GM21367 (cell line): Measurements from ENCODE around the gene NOP10.
A peak's percentile ranks its signal among the peaks of the same experiment; 100 is the strongest.
"Not testable (repeated sequence)": the region's sequence is repeated elsewhere in the genome, so short reads cannot be mapped to it uniquely, and the experiment has no call there.

Source experiments
- ATAC-seq: cut with Tn5 transposase; IDR thresholded peaks from one replicate; pipeline ENCODE4 v1.9.1; 2021; ENCODE audit not compliant: unreplicated experiment

The NOP10 gene

DNA sequence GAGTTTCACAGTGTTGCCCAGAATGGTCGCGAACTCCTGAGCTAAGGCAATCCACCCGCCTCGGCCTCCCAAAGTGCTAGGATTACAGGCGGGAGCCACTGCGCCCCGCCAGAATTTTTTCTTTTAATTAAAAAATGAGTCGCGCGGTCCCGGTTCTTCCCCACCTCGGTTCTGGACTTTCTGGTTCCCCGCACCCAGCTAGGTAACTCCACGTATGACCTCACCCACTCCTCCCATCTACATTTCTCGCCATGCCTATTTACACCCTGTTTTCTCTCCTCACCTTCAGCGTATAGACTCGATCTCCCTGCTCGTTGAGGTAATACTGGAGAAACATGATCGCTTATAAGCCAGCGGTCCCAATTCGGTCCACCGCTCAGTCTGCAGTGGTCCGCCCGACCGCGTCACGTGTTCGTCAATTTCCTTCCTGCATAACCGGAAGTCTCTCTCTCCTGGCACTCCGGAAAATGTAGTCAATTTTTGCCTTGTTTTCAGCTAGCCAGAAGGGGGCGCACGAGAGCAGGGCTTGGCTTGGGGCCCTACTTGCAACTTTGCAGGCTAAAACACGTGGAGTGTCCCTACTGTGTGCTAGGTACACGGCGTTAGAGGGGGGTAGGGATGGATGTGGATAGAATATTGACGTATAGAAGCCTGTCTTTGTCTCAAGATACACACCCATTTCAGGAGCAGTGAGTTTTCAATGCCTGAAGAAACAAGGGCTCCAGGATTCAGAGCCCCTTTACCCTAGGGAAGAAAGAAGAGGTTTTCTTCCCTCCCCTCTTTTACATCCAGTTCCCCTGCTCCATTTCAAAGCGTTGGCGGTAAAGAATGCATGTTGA is at the start of gene NOP10, which contains the start of gene NUTM1:
TSS of gene NOP10 (minus strand) at position 400 of the 839 bp plus-strand sequence. CDS start at position 337, 63 bp downstream.
TSS of gene NUTM1 (plus strand) at position 579 of the 839 bp plus-strand sequence. CDS start 382 bp downstream, outside the sequence.
- peak; percentile 83 for ATAC-seq

DNA sequence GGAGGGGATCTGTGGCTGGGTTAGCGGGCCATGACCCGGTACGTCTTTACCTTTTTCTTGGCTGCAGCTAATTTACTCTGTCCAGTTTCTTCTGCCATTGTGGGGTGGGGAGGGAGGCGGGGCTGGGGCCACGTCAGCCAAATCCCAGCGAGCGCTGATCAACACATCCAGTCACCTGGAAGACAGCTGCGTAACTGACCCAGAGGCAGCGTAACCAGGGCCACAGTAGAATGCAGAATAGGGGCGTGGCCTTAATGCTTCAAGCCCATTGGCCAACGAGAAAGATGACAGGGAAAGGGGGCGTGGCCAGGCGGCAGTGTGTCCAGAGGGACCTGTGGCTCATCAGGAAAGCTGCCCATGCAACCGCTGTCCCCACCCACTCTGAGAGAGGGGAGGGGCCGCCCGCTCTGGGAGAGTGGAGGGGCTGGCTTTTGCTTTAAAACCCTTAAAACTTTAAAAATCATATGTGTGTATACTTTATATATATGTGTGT is 46.7 kb upstream of the NOP10 start:
- not testable (repeated sequence) for ATAC-seq

DNA sequence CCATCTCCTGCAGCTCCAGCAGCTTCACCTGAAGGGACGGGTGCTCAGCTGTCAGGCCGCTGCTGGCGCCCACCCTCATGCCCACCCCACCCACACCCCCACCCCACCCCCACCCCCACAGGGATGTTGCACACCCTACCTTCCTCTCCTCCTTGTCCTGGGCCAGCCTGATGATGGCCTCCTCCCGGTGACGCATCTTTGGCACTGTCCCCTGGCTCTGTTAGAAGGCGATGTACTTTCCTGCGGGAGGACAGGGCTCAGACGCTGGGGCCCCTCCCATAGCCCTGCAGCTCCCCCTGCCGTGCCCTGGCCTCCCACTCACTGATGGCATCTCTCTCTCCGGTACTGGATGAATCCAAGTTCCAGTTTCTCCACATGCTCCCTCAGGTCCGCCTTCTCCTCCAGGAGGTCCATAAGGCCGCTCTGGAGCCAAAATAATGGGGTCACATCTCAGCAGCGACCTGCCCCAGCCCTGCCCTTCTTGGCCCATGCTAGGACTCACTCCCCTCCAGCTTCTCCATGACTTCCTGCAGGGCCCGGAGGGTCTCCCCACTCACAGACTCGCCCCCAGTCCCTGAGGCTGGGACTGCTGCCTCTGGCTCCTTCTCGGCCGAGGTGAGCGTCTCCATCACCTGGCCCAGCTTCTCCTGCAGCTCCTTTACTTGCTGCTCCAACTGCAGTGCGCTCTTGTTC is 39.0 kb upstream of the NOP10 start:
- ATAC-seq: not testable (repeated sequence)

DNA sequence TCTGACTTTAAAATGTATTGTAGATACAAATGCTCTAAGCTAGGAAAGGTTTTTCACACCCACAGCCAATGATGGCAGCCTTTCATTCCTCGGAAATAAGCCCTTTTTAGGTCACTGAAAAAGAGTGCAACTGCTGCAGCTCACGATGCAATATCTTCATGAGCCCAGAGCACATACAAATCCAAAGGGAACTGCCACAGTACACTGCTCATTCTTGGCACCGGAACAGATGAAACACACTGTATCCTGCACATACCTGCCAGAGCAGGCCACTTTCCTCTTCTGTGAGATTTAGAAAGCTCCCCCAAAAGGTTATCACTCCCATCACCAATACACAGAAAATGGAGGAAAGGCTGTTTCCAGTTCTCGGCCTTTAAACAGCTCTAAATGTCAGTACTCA is 37.6 kb upstream of the NOP10 start:
- not testable (repeated sequence) for ATAC-seq

DNA sequence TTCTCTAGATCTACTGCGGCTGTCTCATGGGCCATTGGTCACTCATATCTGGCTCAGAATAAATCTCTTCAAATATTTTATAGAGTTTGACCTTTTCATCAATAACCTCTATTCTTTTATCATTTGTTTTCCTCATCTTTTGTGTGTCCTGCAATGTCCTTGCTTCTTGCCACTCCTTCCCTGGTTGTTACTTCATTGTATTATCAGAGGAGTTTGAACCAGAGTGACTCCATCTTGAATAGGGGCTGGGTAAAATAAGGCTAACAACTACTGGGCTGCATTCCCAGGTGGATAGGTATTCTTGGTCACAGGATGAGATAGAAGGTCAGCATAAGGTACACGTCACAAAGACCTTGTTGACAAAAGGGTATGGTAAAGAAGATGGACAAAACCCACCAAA is 33.9 kb upstream of the NOP10 start:
- ATAC-seq: no peak

DNA sequence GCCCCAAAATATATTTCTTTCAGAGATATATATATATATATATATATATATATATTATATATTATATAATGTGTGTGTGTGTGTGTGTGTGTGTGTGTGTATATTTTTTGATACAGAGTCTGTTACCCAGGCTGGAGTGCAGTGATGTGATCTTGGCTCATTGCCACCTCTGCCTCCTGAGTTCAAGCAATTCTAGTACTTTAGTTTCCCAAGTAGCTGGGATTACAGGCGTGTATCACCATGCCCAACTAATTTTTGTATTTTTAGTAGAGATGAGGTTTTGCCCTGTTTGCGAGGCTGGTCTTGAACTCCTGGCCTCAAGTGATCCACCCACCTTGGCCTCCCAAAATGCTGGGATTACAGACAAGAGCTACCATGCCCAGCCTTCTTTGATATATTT is 32.6 kb upstream of the NOP10 start:
- ATAC-seq: not testable (repeated sequence)

DNA sequence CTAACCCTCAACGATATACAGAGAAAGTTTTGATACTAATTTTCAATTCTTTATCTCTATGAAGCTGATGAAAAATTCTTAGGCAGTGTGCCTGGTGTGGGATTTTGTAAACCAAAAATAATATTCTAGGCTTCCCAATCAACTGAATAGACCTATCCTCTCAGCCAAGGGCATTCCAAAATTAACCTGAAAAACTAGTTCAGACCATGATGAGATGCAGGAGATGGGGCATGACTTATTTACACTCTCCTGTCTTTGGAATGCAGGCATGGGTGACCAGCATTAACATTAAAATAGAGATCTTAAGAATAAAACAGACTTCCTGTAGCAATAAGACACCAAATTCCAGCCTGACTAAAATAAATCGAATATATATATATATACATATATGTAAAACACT is 31.9 kb upstream of the NOP10 start:
- ATAC-seq: no peak

DNA sequence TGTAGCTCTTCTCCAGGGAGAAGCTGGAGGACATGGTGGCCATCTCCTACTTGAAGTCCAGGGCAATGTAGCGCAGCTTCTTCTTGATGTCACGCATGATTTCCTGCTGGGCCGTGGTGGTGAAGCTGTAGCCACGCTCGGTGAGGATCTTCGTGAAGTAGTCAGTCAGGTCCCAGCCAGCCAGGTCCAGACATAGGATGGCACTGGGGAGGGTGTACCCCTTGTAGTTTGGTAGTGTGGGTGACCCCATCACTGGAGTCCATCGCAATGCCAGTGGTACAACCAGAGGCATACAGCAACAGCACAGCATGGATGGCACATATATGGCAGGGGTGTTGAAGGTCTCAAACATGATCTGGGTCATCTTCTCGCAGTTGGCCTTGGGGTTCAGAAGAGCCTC is 31.0 kb upstream of the NOP10 start:
- no peak for ATAC-seq

DNA sequence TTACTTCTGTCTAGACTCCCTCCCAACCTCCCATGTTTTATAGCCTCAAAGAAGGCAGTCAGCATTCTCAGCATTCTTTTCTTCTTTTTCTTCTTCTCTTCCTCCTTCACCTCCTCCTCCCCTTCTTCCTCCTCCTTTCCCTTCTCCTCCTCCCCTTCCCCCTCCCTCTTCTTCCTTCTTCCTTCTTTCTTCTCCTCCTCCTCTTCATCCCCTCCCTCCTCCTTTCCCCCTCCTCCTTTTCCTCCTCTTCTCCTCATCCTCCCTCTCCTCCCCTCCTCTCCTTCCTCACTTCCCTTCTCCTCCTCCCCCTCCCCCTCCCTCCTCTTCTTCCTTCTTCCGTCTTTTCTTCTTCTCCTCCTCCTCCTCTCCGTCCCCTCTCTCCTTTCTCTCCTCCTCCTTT is 27.7 kb upstream of the NOP10 start:
- no peak for ATAC-seq

DNA sequence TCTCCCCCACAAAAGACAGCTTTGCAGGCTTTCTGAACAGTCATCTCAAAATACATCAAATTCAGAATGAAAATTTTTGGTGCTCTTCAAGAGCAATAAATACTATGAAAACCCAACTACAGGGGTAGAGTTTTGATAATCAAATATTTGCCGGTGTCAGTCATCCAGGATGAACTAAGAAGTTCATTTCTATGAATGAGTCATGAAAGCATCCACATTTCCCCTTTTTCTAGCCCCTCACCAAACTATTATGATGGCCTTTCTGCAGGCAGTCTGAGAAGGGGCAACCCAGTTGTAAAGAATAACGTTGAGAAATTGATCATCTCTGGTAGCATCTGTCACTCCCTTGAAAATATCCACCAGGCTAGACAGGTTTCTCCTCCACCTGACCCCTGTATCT is 27.2 kb upstream of the NOP10 start:
- no peak for ATAC-seq

DNA sequence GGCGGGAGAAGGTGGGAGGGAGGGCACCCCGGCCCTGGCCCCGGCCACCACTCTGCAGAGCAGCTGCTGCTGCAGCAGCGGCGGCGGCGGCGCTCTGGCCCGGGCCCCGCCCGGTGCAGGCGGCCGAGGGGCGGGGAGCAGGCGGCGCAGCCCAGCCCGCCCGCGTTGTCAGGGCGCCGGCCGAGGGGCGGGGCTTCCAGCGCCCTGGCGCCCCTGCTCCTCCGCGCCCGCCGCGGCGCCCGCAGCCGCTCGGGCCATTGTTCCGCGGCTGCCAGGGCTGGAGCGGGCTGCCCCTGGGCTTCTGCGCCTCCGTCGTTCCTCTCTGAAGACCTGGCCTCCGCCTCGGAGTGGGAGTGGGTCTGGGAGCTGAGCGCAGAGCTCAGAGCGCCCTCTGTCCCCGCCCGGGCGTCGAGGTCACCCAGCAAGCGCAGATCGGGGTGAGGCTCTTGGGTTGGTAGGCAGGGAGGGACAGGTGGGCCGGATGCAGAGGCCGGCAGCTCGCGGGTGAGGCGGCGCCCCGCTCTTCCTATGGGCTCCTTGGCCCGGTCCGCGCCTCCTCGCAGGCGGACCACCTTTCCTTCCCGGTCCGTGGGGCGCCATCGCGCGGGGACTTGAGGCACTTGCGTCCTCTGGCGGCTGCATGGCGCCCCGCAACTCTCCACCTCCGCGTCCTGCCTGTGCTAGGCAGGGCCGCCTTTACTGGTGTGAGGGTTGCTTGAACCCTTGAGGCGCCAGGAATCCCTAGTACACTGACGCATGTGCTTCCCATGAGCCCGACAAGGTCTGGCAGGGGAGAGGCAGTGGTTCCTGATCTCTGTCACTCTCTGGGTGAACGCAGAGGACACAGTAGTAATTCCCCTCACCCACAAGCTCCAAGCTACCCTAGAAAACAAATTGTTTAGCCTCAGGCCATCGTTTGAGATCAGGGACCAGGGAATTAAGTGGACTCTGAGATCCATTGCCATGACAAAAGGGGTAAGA is 24.5 kb upstream of the NOP10 start, which contains the start of gene LPCAT4:
TSS of gene LPCAT4 (minus strand) at position 96 of the 981 bp plus-strand sequence. CDS start 96 bp downstream, outside the sequence.
- peak; percentile 67 for ATAC-seq

DNA sequence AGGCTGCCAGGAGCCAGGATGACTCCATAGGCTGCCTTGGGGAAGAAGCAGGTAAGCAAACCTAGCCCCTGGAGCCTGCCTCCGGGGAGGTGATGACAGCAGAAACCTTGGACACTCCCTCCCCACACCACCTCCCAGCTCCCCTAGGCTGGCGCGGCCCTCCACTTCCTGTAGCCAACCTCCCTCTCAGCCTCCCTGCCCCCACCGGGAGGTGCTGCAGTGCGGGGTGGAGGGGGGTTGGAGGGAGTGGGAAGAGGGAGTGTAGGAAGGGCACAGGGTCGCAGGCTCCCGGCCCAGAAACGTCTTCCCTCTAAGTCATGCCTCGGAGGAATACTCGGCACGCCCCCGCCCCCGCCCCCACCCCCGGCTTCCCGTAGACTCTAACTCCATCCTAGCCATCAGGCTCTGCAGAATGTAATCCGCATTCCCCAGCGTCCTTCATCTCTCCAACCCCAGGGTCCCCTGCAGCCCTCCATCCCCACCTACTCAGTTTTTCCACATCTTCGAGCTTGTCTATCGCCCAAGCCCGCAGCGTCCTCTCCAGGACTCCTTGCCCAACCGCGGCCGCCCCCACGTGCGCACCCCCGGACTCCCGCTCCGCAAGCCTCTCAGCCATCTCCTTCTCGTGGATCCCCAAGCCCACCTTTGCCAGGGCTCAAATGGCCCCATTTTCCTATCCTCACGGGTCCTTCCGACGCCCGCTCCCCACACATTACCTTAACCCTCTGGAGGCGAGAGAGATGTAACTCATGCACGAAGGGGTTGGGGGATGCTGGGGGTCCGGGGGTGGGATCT is 23.5 kb upstream of the NOP10 start:
- no peak for ATAC-seq

DNA sequence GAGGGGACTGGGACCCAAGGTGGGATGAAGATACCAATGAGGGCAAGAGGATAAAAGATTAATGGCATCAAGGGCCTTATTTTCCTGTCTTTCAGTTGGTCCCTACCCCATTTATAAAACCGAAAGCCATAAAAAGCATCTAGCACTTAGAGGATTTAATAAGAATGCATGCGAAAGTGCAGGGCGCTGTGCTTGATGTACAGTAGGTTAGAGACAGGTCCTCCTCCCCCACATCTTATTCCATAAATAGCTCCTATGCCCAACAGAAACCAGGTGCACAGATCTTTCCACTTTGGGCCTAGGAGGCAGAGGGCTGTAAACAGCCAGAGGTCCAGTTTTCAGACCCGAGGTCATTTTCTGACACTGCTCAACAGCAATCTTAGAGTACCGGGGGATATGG is 22.9 kb upstream of the NOP10 start:
- ATAC-seq: no peak

DNA sequence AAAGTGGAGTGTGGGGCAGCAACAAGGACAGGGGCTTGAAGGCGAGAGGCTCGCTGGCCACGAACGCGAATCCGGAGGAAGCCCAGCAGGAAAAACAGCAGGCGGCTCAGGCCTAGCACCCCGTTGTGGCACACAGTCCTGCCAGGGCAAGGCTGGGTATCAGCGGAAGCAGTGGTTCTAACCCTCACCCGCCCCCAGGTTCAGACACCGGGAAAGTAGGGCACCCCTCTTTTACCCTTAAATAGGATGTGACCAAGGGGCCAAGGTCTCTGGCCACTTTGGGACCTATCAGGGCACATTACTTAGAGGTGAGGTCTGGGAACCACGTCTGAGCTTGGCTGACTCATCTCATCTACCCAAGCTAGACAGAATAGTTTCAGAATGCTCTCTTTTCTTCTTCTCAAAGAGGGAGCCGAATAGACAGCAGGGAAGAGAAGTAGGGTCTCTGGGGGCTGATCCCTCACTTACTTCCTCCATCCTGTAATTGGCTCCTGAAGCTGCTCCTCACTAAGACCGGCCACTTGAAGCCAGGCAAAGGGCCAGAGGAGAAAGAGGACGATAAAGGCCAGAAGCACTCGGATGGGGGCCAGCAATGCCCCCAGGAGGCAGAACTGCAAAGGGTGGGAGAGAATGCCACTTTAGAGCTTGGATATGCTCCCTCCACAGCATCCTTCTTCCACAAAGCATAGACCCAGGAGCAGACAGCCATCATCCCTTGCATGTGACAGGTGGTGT is 22.3 kb upstream of the NOP10 start:
- no peak for ATAC-seq

DNA sequence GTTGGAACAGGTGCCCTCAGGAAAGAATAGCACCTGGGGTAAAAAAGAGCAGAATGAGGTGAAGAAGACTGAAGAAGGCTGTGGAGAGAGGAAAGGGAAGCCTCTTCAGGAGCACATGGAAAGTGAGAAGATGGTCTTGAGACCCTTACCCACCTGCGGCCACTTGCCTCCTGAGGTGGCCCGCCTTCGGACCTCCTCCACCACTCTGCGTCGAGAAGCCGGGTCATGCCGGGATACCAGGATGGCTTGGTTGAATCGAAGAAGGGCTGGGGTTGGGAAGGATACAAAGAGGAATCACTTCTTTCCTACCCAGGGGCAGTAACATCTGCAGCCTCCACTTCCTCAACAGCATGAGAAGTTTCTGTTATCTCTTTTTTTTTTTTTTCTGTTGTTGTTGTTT is 21.1 kb upstream of the NOP10 start:
- no peak for ATAC-seq

DNA sequence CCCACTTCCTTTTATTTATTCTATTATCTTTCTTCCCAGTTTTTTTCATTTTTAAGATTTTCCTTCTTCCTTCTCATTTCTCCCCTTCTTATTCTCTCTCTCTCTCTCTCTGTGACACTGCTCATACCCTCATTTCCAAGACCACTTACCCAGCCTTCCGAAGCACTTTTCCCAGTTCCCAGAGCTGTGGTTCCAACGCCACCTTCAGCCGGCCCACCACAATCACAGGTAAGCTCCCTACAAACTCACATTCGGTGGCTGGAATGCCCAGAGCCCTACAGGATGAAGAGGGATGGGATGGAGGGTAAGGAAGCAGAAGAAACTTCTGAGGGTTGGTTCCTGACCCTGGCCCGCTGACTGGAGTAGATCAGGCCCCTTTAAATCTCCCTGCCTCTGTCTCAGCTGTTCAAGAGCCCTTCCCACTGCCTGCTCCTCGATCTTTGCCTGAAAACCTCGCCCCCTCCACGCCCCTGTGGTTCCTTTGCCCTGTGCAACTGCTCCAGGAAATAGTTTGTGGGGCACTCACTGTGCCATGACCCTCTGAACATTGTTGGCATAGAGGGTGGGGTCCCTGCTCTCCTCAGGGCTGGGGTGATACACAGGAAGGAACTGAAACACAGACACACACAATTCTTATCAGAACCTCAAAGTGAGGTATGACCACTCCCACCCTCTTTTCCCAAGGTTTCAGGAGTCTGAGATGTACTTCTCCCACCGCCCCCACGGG is 19.3 kb upstream of the NOP10 start:
- ATAC-seq: no peak

DNA sequence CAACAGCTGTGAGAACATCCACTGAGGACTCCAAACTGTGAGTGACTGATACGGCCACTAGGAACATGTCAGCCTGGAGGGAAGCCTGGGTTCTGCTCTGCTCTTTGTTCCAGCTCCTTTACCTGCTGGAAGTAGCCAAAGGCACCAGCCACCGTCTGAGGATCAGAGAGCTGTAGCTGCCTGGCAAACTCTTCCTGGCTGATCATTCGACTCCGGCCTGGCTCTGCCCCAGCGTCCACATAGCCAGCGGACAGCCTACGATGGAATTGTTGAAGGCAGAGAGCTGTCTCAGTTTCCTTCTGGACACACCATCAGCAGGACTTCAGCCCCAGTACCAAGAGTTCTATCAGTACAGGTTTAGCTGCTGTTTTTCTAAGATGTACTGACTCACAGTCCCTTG is 18.3 kb upstream of the NOP10 start:
- ATAC-seq: no peak

DNA sequence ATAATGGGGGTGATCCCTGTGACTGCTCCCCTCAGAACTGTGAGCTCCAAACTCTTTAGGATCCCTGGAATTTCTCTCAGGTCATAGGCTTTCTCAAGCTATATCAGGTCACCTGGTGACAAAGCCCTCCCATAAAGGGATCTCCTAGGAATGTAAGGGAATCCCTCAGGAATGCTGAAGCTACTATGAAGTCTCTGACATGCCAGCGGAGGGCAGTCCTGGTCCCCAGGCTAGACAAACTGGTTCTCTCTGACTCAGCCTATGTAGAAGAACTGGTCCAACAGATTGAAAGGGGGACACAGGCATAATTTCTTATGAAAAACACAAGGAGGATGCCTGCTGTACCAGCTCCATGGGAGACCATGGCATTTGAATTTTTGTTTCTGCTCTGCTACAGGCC is 17.4 kb upstream of the NOP10 start:
- ATAC-seq: no peak

DNA sequence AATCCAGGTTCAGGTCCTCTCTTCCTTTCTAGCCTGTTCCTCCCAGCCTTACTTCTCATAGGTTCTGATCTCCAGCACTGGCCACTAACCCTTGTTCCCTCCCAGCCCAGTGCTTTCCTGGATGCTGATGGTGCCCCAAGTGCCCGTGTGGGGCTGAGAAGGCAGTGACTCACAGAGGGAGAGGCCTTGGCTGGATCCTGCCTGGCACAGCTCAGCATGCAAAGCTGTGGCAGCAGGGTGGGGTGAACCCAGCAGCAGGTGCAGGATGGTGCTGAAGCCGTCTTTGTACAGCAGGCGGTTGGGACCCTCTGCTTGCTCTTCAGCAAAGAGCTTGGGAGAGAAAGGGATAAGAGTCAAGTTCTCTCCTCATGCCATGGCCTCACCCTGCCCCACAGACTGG is 16.5 kb upstream of the NOP10 start:
- ATAC-seq: no peak
